Lung (tissue), 12 donors: Measurements from ENCODE around the gene CHPF2. TPM values are rescaled to one million over a fixed set of nuclear protein-coding genes. Genes with fewer than 3 reads are reported as not detected.

ENCODE experiments used
- ATAC-seq: fragments of 200-7000 bp; cut with Tn5 transposase; one replicate; pipeline ENCODE4 v1.9.1; 2020; ENCODE audit warnings: moderate number of reproducible peaks; ENCODE audit not compliant: insufficient read depth, low FRiP score
- DNase-seq, 3 donors: peaks; one replicate each; pipeline ENCODE4 v3.0.0-alpha.2; 2013 to 2017
- H3K27ac ChIP-seq, 2 donors: one replicate each; pipeline ENCODE4 v1.5.1; 2013; ENCODE audit warnings: mild to moderate bottlenecking in 2 of 2, moderate library complexity in 2 of 2, control low read depth in 1 of 2, inconsistent platforms in 1 of 2, low read depth in 1 of 2, low read length in 1 of 2
- H3K27me3 ChIP-seq, 3 donors: one replicate each; pipeline ENCODE4 v1.5.1; 2013; ENCODE audit warnings: low read length in 2 of 3; ENCODE audit not compliant: control insufficient read depth in 3 of 3, insufficient read depth in 3 of 3
- H3K36me3 ChIP-seq, 4 donors: one replicate each; pipeline ENCODE4 v1.5.1; 2013; ENCODE audit warnings: low read length in 4 of 4, mild to moderate bottlenecking in 1 of 4, moderate library complexity in 1 of 4; ENCODE audit not compliant: control insufficient read depth in 4 of 4, insufficient read depth in 4 of 4
- H3K4me1 ChIP-seq, 5 donors: one replicate each; pipeline ENCODE4 v1.5.1; 2013; ENCODE audit warnings: low read length in 5 of 5, mild to moderate bottlenecking in 2 of 5, moderate library complexity in 1 of 5; ENCODE audit not compliant: control insufficient read depth in 5 of 5, insufficient read depth in 5 of 5
- H3K4me3 ChIP-seq: one replicate; pipeline ENCODE4 v1.5.1; 2013; ENCODE audit warnings: mild to moderate bottlenecking, control low read depth, moderate library complexity
- H3K9ac ChIP-seq, 2 donors: one replicate each; pipeline ENCODE4 v1.5.1; 2013; ENCODE audit warnings: low read length in 2 of 2, control low read depth in 1 of 2; ENCODE audit not compliant: insufficient read depth in 1 of 2
- H3K9me3 ChIP-seq, 4 donors: one replicate each; pipeline ENCODE4 v1.5.1; 2013; ENCODE audit warnings: low read length in 3 of 4, mild to moderate bottlenecking in 1 of 4, moderate library complexity in 1 of 4; ENCODE audit not compliant: control insufficient read depth in 4 of 4, insufficient read depth in 3 of 4
- CTCF ChIP-seq: IDR thresholded peaks from 2 replicates; pipeline ENCODE4 v1.5.1; 2012; ENCODE audit warnings: mild to moderate bottlenecking; ENCODE audit errors: control extremely low read depth, extremely low read depth
- WGBS, 2 donors: extraction: QIAGEN DNeasy Blood & Tissue Kit; methylation state at CpG; one replicate each; pipeline ENCODE4 v1.1.7; 2013; 5-methylcytosine and 5-hydroxymethylcytosine counted together
- polyA plus RNA-seq, 2 donors: library from polyadenylated mRNA; stranded (reverse); fragments of 200-250 nt; gene quantifications; one replicate each; pipeline ENCODE4 v1.2.1, GENCODE V29; 2013
- total RNA-seq, 2 donors: library from RNA; depleted of rRNA in 1 of 2; stranded (reverse); fragments of >200 nt in 1 of 2; gene quantifications; one replicate each; pipeline ENCODE4 v1.2.1, GENCODE V29; 2014 to 2021
- donor health status: control.
- donor health status: control.
- donor health status: Bipolar disorder and iron deficiency.
- donor health status: healthy.
- donor health status: DM: yes; HTN: yes; CAD: no.

Gene CHPF2
- total and polyA plus RNA-seq, 4 donors = 23.3 to 54.0 (median 35.0) TPM

GRCh38 chr7:151244196-151244840 lies 12.0 kb downstream of the CHPF2 start:
- TF ChIP-seq CTCF = peak; percentile 64
- Histone ChIP-seq H3K36me3 (peaks cover 0 to 28% (median 11%) of the 10 kb centered on the region in 4 donors), H3K9me3 (no peaks in the 10 kb centered on the region), H3K27ac (no peak overlapping the region), H3K4me1 (peaks cover 0 to 42% (median 7%) of the 10 kb centered on the region in 5 donors), H3K4me3 (no peak overlapping the region), H3K27me3 (peaks cover 0 to 2% (median 0%) of the 10 kb centered on the region in 3 donors), H3K9ac (no peak overlapping the region)
- DNase-seq (peak; percentile 70 to 73 (median 71)), ATAC-seq (no peak)
- 25 to 29% methylated on average over 10 of the region's 10 CpGs for WGBS, 2 donors

- no peak overlapping the region for H3K4me3 ChIP-seq
- peaks cover 0 to 26% (median 8%) of the 10 kb centered on the region in 4 donors for H3K36me3 ChIP-seq
- ATAC-seq (no peak), DNase-seq (no peak)
- WGBS, 2 donors = 5 to 12% methylated on average over 15 of the region's 15 CpGs
- H3K9me3 ChIP-seq = no peaks in the 10 kb centered on the region
- H3K9ac ChIP-seq = no peak overlapping the region
- TF ChIP-seq CTCF = no peak
- peaks cover 0 to 48% (median 7%) of the 10 kb centered on the region in 5 donors for H3K4me1 ChIP-seq
- H3K27me3 ChIP-seq = peaks cover 0 to 2% (median 0%) of the 10 kb centered on the region in 3 donors
- H3K27ac ChIP-seq = no peak overlapping the region
Observed at GRCh38 chr7:151244841-151245346, 12.6 kb downstream of the CHPF2 start.

DNA sequence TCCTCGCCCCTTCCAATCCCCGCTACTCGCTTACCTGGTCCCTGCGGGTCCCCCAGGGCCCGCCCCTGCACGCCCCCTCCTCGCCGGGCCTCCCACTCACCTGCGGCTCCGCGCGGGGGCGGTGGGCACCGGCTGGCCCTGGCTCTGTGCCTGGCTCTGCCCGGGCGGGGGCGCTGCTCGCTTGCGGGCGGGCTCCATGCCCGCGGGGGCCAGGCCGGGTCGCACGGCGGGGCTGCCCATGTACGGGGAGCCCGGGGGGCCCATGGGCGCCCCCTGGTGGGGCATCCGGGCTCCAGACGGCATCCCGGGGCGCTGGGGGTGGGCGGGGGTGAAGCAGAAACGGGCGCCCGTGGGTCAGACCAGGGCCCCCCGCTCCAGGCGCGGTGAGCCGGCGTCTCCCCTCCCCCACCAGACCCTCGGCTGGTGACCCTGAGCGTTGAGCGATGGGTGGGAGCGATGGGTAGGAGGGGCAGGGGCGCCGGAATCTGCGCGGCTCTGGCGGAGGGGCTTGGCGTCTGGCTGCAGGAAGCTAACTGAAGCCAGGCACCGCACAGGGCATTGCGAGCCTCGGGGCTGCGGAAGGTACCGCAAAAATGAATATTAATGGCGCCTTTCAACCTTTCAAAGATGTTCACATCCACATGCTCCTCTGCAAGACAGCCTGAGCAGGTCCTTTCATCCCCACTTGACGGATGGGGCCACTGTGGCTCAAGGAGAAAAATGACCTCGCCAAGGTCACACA lies 13.2 kb downstream of the CHPF2 start:
- WGBS, 2 donors = 3 to 5% methylated on average over 60 of the region's 60 CpGs
- H3K9me3 ChIP-seq = no peaks in the 10 kb centered on the region
- no peak for TF ChIP-seq CTCF
- peak overlapping the region in 1 of 2 donors; percentile 3 for H3K27ac ChIP-seq
- peaks cover 0 to 54% (median 8%) of the 10 kb centered on the region in 5 donors for H3K4me1 ChIP-seq
- no peak for ATAC-seq
- peaks cover 0 to 2% (median 0%) of the 10 kb centered on the region in 3 donors for H3K27me3 ChIP-seq
- no peak overlapping the region for H3K9ac ChIP-seq
- no peak overlapping the region for H3K4me3 ChIP-seq
- H3K36me3 ChIP-seq = peaks cover 0 to 19% (median 5%) of the 10 kb centered on the region in 4 donors
- DNase-seq = peak; percentile 18 to 53 (median 47)
